Measurements from ENCODE around the gene TOMM20.

DNA sequence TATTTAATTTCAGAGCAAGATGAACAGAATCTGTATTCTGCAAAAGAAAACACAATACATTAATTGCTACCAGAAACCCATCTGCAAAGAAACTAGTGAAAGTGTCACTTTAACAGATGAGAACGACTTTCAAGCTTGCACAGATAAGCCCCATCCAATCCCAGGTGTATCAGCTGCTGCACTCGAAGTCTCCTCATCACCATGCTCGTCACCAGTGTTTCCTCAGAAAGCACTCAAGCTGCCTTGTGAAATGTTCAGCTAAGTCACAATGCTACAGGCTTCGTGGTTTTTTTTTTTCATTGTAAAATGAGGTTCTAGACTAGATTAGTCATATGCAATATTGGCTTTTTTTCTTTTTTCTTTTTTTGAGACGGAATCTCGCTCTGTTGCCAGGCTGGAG lies 3.3 kb upstream of the TOMM20 start:
- no peak for TF ChIP-seq CTCF (IDR thresholded peaks at IDR 0.05)
- no peak for TF ChIP-seq POLR2A (IDR thresholded peaks at IDR 0.05)

Data from testis (tissue), 2 donors.